ENCODE measurements around the gene TTLL10. TPM values are rescaled to one million over a fixed set of nuclear protein-coding genes. Genes with fewer than 3 reads are reported as not detected.

Gene TTLL10
- total RNA-seq, 1 donor from 2014 or later = not detected

- Mint-ChIP-seq H3K36me3 (ENCODE audit: low read depth, unreplicated experiment) (no peaks in the 10 kb centered on the region), H3K27ac (ENCODE audit: unreplicated experiment) (no peak overlapping the region), H3K4me1 (ENCODE audit: low read depth, unreplicated experiment) (peaks cover 3% of the 10 kb centered on the region), H3K27me3 (ENCODE audit: low read depth, unreplicated experiment) (peaks cover 8% of the 10 kb centered on the region), H3K9me3 (ENCODE audit: unreplicated experiment) (no peaks in the 10 kb centered on the region), H3K4me3 (ENCODE audit: unreplicated experiment) (no peak overlapping the region)
- DNase-seq (ENCODE audit: low read depth) (no peak), FAIRE-seq (no peak)
- H3K4me3 ChIP-seq (ENCODE audit: insufficient read depth, low read depth, low read length) = no peak overlapping the region
- no peak overlapping the region for H3K27ac ChIP-seq (ENCODE audit: low read depth, low read length)
- no peaks in the 10 kb centered on the region for H3K36me3 ChIP-seq (ENCODE audit: insufficient read depth, low read length)
- H3K4me1 ChIP-seq (ENCODE audit: insufficient read depth, low read length) = no peaks in the 10 kb centered on the region
- H2AFZ ChIP-seq (ENCODE audit: low read depth, low read length) = no peak overlapping the region
- TF ChIP-seq CTCF (IDR thresholded peaks at IDR 0.05; ENCODE audit: insufficient read depth, low read depth, low read length) = no peak
- TF ChIP-seq EZH2 (IDR thresholded peaks at IDR 0.05; ENCODE audit: insufficient read depth, low read length) = no peak
- no peaks in the 10 kb centered on the region for H3K79me2 ChIP-seq (ENCODE audit: insufficient read depth, low read length)
- H3K27me3 ChIP-seq (ENCODE audit: insufficient read depth, low read length) = peaks cover 3% of the 10 kb centered on the region
- H3K9ac ChIP-seq (ENCODE audit: low read length) = no peak overlapping the region
- H4K20me1 ChIP-seq (ENCODE audit: insufficient read depth, low read length) = no peaks in the 10 kb centered on the region
- H3K9me3 ChIP-seq (ENCODE audit: insufficient read depth, low read depth, low read length) = no peaks in the 10 kb centered on the region
- H3K4me2 ChIP-seq (ENCODE audit: low read length) = no peak overlapping the region
These were observed 8.8 kb upstream of the TTLL10 start for GRCh38 chr1:1164701-1165451.

GRCh38 chr1:1165485-1165884 lies 8.2 kb upstream of the TTLL10 start:
- Mint-ChIP-seq H3K4me1 (ENCODE audit: low read depth, unreplicated experiment) (peaks cover 6% of the 10 kb centered on the region), H3K27ac (ENCODE audit: unreplicated experiment) (no peak overlapping the region), H3K36me3 (ENCODE audit: low read depth, unreplicated experiment) (no peaks in the 10 kb centered on the region), H3K9me3 (ENCODE audit: unreplicated experiment) (no peaks in the 10 kb centered on the region), H3K27me3 (ENCODE audit: low read depth, unreplicated experiment) (peaks cover 11% of the 10 kb centered on the region), H3K4me3 (ENCODE audit: unreplicated experiment) (no peak overlapping the region)
- H3K4me2 ChIP-seq (ENCODE audit: low read length) = no peak overlapping the region
- no peaks in the 10 kb centered on the region for H3K9me3 ChIP-seq (ENCODE audit: insufficient read depth, low read depth, low read length)
- no peak overlapping the region for H3K4me3 ChIP-seq (ENCODE audit: insufficient read depth, low read depth, low read length)
- DNase-seq (ENCODE audit: low read depth) (no peak), FAIRE-seq (no peak)
- TF ChIP-seq CTCF (IDR thresholded peaks at IDR 0.05; ENCODE audit: insufficient read depth, low read depth, low read length) (no peak), EZH2 (IDR thresholded peaks at IDR 0.05; ENCODE audit: insufficient read depth, low read length) (no peak)
- no peaks in the 10 kb centered on the region for H3K4me1 ChIP-seq (ENCODE audit: insufficient read depth, low read length)
- no peaks in the 10 kb centered on the region for H4K20me1 ChIP-seq (ENCODE audit: insufficient read depth, low read length)
- H3K27me3 ChIP-seq (ENCODE audit: insufficient read depth, low read length) = peaks cover 3% of the 10 kb centered on the region
- H3K79me2 ChIP-seq (ENCODE audit: insufficient read depth, low read length) = no peaks in the 10 kb centered on the region
- no peak overlapping the region for H3K9ac ChIP-seq (ENCODE audit: low read length)
- H2AFZ ChIP-seq (ENCODE audit: low read depth, low read length) = no peak overlapping the region
- no peaks in the 10 kb centered on the region for H3K36me3 ChIP-seq (ENCODE audit: insufficient read depth, low read length)
- H3K27ac ChIP-seq (ENCODE audit: low read depth, low read length) = no peak overlapping the region

GRCh38 chr1:1165900-1166421 lies 7.7 kb upstream of the TTLL10 start:
- Histone ChIP-seq H3K4me1 (ENCODE audit: insufficient read depth, low read length) (no peaks in the 10 kb centered on the region), H3K79me2 (ENCODE audit: insufficient read depth, low read length) (no peaks in the 10 kb centered on the region), H3K9me3 (ENCODE audit: insufficient read depth, low read depth, low read length) (no peaks in the 10 kb centered on the region), H2AFZ (ENCODE audit: low read depth, low read length) (no peak overlapping the region), H4K20me1 (ENCODE audit: insufficient read depth, low read length) (no peaks in the 10 kb centered on the region), H3K27me3 (ENCODE audit: insufficient read depth, low read length) (peaks cover 3% of the 10 kb centered on the region), H3K4me3 (ENCODE audit: insufficient read depth, low read depth, low read length) (no peak overlapping the region), H3K36me3 (ENCODE audit: insufficient read depth, low read length) (no peaks in the 10 kb centered on the region), H3K9ac (ENCODE audit: low read length) (no peak overlapping the region), H3K4me2 (ENCODE audit: low read length) (no peak overlapping the region), H3K27ac (ENCODE audit: low read depth, low read length) (no peak overlapping the region)
- TF ChIP-seq EZH2 (IDR thresholded peaks at IDR 0.05; ENCODE audit: insufficient read depth, low read length) (no peak), CTCF (IDR thresholded peaks at IDR 0.05; ENCODE audit: insufficient read depth, low read depth, low read length) (no peak)
- Mint-ChIP-seq H3K4me3 (ENCODE audit: unreplicated experiment) (no peak overlapping the region), H3K27me3 (ENCODE audit: low read depth, unreplicated experiment) (peaks cover 11% of the 10 kb centered on the region), H3K4me1 (ENCODE audit: low read depth, unreplicated experiment) (peaks cover 6% of the 10 kb centered on the region), H3K36me3 (ENCODE audit: low read depth, unreplicated experiment) (no peaks in the 10 kb centered on the region), H3K27ac (ENCODE audit: unreplicated experiment) (no peak overlapping the region), H3K9me3 (ENCODE audit: unreplicated experiment) (no peaks in the 10 kb centered on the region)
- DNase-seq (ENCODE audit: low read depth) (no peak), FAIRE-seq (no peak)

All from astrocyte (in vitro differentiated cells and primary cell).